SU-DHL-6 (cell line): Measurements from ENCODE around the gene CHRNA4.

Experiments
- H2AFZ ChIP-seq: fragments of 200-600 bp; sonication (generic); 2 replicates; pipeline ENCODE4 v1.6.1; 2014; ENCODE audit warnings: low read depth, mild to moderate bottlenecking, moderate library complexity, mixed read lengths, antibody characterized with exemption, low read length; ENCODE audit not compliant: severe bottlenecking
- H3F3A ChIP-seq: fragments of 200-600 bp; shearing (Covaris generic); 2 replicates; pipeline ENCODE4 v1.6.0; 2016; ENCODE audit warnings: antibody characterized with exemption, mild to moderate bottlenecking; ENCODE audit not compliant: insufficient read depth
- H3K27ac ChIP-seq: fragments of 200-600 bp; sonication (generic); 2 replicates; pipeline ENCODE4 v1.5.1; 2016; ENCODE audit warnings: low read depth, mild to moderate bottlenecking, low read length, moderate library complexity, mixed read lengths
- H3K27me3 ChIP-seq: fragments of 200-600 bp; sonication (generic), shearing (Covaris generic); 2 replicates; pipeline ENCODE4 v1.6.0; 2014; ENCODE audit warnings: mild to moderate bottlenecking, low read length
- H3K36me3 ChIP-seq: fragments of 200-600 bp; sonication (generic); 2 replicates; pipeline ENCODE4 v1.6.1; 2014; ENCODE audit warnings: mild to moderate bottlenecking, low read length, mixed read lengths
- H3K4me2 ChIP-seq: fragments of 300-600, 200-600 bp; shearing (Covaris generic), sonication (generic); 2 replicates; pipeline ENCODE4 v1.6.0; 2014; ENCODE audit warnings: low read length, low read depth, mild to moderate bottlenecking; ENCODE audit not compliant: poor library complexity, severe bottlenecking
- H3K4me3 ChIP-seq: fragments of 200-600 bp; sonication (generic); 2 replicates; pipeline ENCODE4 v1.5.1; 2014; ENCODE audit warnings: antibody characterized with exemption, low read length, mild to moderate bottlenecking, mixed read lengths; ENCODE audit not compliant: insufficient read depth, poor library complexity, severe bottlenecking
- H3K79me2 ChIP-seq: fragments of 200-600 bp; sonication (generic); 2 replicates; pipeline ENCODE4 v1.6.1; 2014; ENCODE audit warnings: mild to moderate bottlenecking, low read length, moderate library complexity; ENCODE audit not compliant: insufficient read depth
- H3K9ac ChIP-seq: fragments of 200-600 bp; sonication (generic); 2 replicates; pipeline ENCODE4 v1.7.0; 2014; ENCODE audit warnings: mild to moderate bottlenecking, low read length
- H3K9me2 ChIP-seq: fragments of 200-600 bp; sonication (generic); replicated peaks from 2 replicates; pipeline ENCODE4 v1.6.1; 2014; ENCODE audit warnings: low read length; ENCODE audit not compliant: insufficient read depth
- H3K9me3 ChIP-seq: fragments of 200-600 bp; sonication (generic); 2 replicates; pipeline ENCODE4 v1.6.1; 2014; ENCODE audit warnings: low read length, mixed read lengths; ENCODE audit not compliant: insufficient read depth
- H4K20me1 ChIP-seq: fragments of 200-600 bp; sonication (generic); 2 replicates; pipeline ENCODE4 v1.6.1; 2014; ENCODE audit warnings: low read depth, mild to moderate bottlenecking, antibody characterized with exemption, low read length, moderate library complexity, mixed read lengths
- EZH2phosphoT487 ChIP-seq: fragments of 200-600 bp; sonication (generic), shearing (Covaris generic); conservative IDR thresholded peaks from 2 replicates; pipeline ENCODE4 v1.6.1; 2018; ENCODE audit warnings: mild to moderate bottlenecking, antibody characterized with exemption, low read length, moderate library complexity, mixed read lengths
- TF ChIP-seq, protein P1 (sequence below): fragments of 200-600 bp; sonication (generic); IDR thresholded peaks from one replicate; pipeline ENCODE4 v1.5.1; 2017; ENCODE audit warnings: antibody characterized with exemption, mild to moderate bottlenecking, low read length, moderate library complexity; ENCODE audit not compliant: insufficient read depth, poor library complexity, severe bottlenecking

The CHRNA4 gene

DNA sequence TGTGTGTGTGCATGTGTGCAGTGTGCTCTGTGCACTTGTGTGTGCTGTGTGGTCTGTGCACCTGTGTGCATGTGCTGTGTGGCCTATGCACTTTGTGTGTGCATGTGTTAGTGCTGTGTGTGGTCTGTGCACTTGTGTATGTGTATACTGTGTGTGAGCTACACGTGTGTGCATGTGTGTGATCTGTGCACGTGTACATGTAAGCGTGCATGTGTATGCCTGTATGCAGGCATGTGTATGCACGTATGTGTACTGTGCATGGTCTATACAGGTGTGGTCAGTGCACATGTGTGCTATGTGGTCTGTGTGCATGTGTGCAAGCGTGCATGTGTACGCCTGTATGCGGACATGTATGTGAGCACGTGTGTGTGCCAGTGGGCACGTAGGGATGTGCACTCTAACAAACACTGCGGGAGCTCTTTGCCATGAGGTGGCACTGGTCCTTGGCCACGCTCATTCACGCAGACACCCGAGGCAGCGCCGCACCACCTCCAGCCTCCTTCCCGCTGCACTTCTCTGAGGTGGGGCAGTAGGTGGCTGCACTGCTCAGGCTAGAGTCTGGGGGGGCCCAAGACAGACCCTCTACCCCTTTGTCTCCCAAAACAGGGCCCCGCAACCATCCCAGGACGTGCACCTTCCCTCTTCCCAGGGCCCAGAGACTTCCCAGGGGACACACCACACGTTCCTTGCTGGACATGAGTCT lies 42.4 kb upstream of the CHRNA4 start:
- Histone ChIP-seq H3K79me2 (no peaks in the 10 kb centered on the region), H3K4me3 (no peak overlapping the region), H2AFZ (no peak overlapping the region), H3K27ac (no peak overlapping the region), H3K9ac (no peak overlapping the region), H3K27me3 (no peaks in the 10 kb centered on the region), H3K4me2 (no peak overlapping the region), H3K9me3 (no peaks in the 10 kb centered on the region), H3F3A (no peaks in the 10 kb centered on the region), H3K9me2 (no peaks in the 10 kb centered on the region), H3K36me3 (no peaks in the 10 kb centered on the region), H4K20me1 (no peaks in the 10 kb centered on the region)
- TF ChIP-seq, protein P1, sequence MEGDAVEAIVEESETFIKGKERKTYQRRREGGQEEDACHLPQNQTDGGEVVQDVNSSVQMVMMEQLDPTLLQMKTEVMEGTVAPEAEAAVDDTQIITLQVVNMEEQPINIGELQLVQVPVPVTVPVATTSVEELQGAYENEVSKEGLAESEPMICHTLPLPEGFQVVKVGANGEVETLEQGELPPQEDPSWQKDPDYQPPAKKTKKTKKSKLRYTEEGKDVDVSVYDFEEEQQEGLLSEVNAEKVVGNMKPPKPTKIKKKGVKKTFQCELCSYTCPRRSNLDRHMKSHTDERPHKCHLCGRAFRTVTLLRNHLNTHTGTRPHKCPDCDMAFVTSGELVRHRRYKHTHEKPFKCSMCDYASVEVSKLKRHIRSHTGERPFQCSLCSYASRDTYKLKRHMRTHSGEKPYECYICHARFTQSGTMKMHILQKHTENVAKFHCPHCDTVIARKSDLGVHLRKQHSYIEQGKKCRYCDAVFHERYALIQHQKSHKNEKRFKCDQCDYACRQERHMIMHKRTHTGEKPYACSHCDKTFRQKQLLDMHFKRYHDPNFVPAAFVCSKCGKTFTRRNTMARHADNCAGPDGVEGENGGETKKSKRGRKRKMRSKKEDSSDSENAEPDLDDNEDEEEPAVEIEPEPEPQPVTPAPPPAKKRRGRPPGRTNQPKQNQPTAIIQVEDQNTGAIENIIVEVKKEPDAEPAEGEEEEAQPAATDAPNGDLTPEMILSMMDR, result no peak
- TF ChIP-seq EZH2phosphoT487, result no peak

DNA sequence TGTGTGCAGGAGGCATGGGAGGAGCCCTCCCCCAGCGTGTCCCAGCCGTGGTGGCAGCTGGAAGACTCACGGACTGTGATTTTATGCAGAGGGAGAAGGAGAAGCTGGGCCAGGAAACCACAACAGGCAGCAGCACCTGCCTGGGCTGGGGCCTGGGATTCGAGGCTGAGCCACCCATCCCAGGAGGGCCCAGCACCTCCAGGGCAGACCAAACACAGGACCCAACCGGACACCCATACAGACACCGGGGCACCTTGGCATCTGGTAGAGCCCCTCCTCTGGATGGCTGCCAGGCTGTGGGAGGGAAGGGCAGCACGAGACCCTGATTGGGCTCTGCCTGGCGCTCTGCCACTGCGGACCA lies 41.7 kb upstream of the CHRNA4 start:
- H3K4me2 ChIP-seq, result no peak overlapping the region
- TF ChIP-seq, protein P1, result no peak
- no peak for TF ChIP-seq EZH2phosphoT487

DNA sequence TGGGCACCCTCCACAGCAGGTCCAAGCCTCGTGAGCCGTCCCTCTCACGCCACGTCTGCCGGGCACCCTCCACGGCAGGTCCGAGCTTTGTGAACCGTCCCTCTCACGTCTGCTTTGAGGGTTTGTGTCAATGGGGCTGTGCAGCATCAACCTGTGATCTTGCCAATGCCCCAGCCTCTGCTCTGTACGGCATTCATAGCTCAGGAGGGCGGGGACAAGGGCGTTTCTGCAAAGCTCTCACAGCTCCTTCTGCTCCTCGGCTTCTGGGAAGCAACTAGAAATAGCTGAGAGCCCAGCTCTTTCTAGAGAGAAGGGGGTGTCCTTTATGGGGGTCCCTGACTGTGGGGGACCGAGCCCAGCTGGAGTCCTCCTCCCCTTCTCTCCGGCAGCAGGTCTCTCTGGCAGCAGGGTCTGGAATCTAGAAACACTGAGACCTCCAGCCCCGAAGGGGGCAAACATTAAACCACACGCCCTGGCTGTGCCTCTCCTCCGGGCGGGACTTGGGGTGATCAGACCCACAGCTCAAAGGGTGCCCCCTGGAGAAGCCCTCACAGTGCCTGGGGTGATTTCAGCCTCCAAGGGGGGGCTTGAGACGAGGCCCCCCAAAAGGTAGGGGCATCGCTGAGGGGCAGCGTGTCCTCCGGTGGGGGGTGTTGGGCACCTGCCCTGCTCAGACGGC lies 41.2 kb upstream of the CHRNA4 start:
- Histone ChIP-seq H3K79me2 (no peaks in the 10 kb centered on the region), H3K4me2 (no peak overlapping the region), H3K4me3 (no peak overlapping the region), H3K36me3 (no peaks in the 10 kb centered on the region), H2AFZ (no peak overlapping the region), H3K27me3 (no peaks in the 10 kb centered on the region), H3K9me2 (no peaks in the 10 kb centered on the region), H3F3A (no peaks in the 10 kb centered on the region), H3K9ac (no peak overlapping the region), H3K27ac (no peak overlapping the region), H3K9me3 (no peaks in the 10 kb centered on the region), H4K20me1 (no peaks in the 10 kb centered on the region)
- no peak for TF ChIP-seq EZH2phosphoT487
- TF ChIP-seq, protein P1, result no peak

More for the DNA sequence above, 41.7 kb upstream of the CHRNA4 start:
- H3K9me2 ChIP-seq, result no peaks in the 10 kb centered on the region
- no peaks in the 10 kb centered on the region for H3F3A ChIP-seq
- H3K36me3 ChIP-seq, result no peaks in the 10 kb centered on the region
- H3K4me3 ChIP-seq, result no peak overlapping the region
- H3K9ac ChIP-seq, result no peak overlapping the region
- no peaks in the 10 kb centered on the region for H4K20me1 ChIP-seq
- no peaks in the 10 kb centered on the region for H3K27me3 ChIP-seq
- H3K9me3 ChIP-seq, result no peaks in the 10 kb centered on the region
- no peak overlapping the region for H2AFZ ChIP-seq
- no peak overlapping the region for H3K27ac ChIP-seq
- H3K79me2 ChIP-seq, result no peaks in the 10 kb centered on the region
